Left lung (tissue), 10 donors: ENCODE data around the gene IRF8. TPM values are rescaled to one million over a fixed set of nuclear protein-coding genes. Genes with fewer than 3 reads are reported as not detected.
A peak's percentile ranks its signal among the peaks of the same experiment; 100 is the strongest.

Experiments used
- ATAC-seq: fragments of 200-7000 bp; cut with Tn5 transposase; one replicate; pipeline ENCODE4 v1.9.1; 2020; ENCODE audit warnings: moderate library complexity
- DNase-seq, 4 donors: peaks; one replicate each; pipeline ENCODE4 v3.0.0-alpha.2; 2013 to 2020
- H3K27ac ChIP-seq, 2 donors: fragments of 200-600 bp; sonication (generic) in 1 of 2; one replicate each; pipeline versions ENCODE4 v1.5.0 to v1.8.0; 2020 to 2021
- H3K27me3 ChIP-seq, 2 donors: fragments of 200-600 bp; sonication (generic) in 1 of 2; one replicate each; pipeline versions ENCODE4 v1.5.0 to v1.8.0; 2020 to 2021
- H3K36me3 ChIP-seq, 2 donors: fragments of 200-600 bp; sonication (generic) in 1 of 2; one replicate each; pipeline versions ENCODE4 v1.5.0 to v1.8.0; 2020 to 2021
- H3K4me1 ChIP-seq, 2 donors: fragments of 200-600 bp; one replicate each; pipeline ENCODE4 v1.8.0; 2021
- H3K4me3 ChIP-seq, 2 donors: fragments of 200-600 bp; sonication (generic) in 1 of 2; one replicate each; pipeline versions ENCODE4 v1.5.0 to v1.8.0; 2020 to 2021; ENCODE audit warnings: mild to moderate bottlenecking in 1 of 2
- H3K9me3 ChIP-seq, 2 donors: fragments of 200-600 bp; sonication (generic) in 1 of 2; one replicate each; pipeline versions ENCODE4 v1.5.0 to v1.8.0; 2020 to 2021
- intact Hi-C, 2 donors: fragments of 100-400 bp; cut with DNase I; formaldehyde crosslinking; loops; one replicate each; pipeline versions ENCODE4 v1.11.2 to v1.14.2; 2022
- polyA plus RNA-seq, 6 donors: library from polyadenylated mRNA; unstranded; fragments of 120-200 nt; gene quantifications; one replicate each; pipeline ENCODE4 v1.2.1, GENCODE V29; 2013; ENCODE audit not compliant: insufficient read length in 6 of 6
- total RNA-seq, 2 donors: library from RNA; stranded (reverse); fragmentation: NEBNext Ultra II Directional; extraction: Animal tissue kit (Norgen Biotek cat#: 25700); gene quantifications; one replicate each; pipeline ENCODE4 v1.2.1, GENCODE V29; 2021
- TF ChIP-seq, protein P1 (sequence below), 2 donors: fragments of 200-600 bp; sonication (generic) in 1 of 2; IDR thresholded peaks; one replicate each; pipeline versions ENCODE4 v1.5.0 to v1.8.0; 2021; ENCODE audit warnings: antibody characterized with exemption in 2 of 2
- donor health status: DM: no; HTN: yes; CAD: no.
- donor health status: DM: no; HTN: no; CAD: no.

IRF8 gene
- total and polyA plus RNA-seq, 8 donors: 9.8 to 33.6 (median 15.2) TPM

DNA sequence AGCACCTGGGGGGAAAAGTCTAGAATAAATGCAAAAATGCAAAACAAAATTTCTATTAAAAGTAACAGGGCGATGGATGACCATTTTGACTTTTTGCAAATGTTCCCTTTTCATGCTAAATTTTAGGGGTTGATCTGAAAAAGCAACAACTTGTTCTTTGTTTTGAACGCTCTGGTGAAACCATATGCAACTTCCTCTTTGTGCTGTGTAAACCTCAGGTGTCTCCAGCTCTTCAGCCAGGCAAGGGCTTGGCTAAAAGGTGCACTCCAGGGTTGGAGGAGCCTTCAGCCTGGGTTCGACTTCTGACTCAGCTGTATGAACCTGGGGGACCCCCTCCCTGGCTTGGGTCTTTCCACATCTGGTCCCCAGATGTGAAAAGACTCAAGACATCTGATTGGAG lies 9.5 kb downstream of the IRF8 start:
- intact Hi-C loops: no loop called here
- Histone ChIP-seq H3K36me3 (peaks cover 0 to 41% of the 10 kb centered on the region in 2 donors), H3K9me3 (no peaks in the 10 kb centered on the region), H3K4me1 (peaks cover 3 to 86% of the 10 kb centered on the region in 2 donors), H3K4me3 (no peak overlapping the region), H3K27me3 (no peaks in the 10 kb centered on the region), H3K27ac (peak overlapping the region; percentile 28 to 77)
- DNase-seq (no peak), ATAC-seq (peak; percentile 7)
- TF ChIP-seq, protein P1, sequence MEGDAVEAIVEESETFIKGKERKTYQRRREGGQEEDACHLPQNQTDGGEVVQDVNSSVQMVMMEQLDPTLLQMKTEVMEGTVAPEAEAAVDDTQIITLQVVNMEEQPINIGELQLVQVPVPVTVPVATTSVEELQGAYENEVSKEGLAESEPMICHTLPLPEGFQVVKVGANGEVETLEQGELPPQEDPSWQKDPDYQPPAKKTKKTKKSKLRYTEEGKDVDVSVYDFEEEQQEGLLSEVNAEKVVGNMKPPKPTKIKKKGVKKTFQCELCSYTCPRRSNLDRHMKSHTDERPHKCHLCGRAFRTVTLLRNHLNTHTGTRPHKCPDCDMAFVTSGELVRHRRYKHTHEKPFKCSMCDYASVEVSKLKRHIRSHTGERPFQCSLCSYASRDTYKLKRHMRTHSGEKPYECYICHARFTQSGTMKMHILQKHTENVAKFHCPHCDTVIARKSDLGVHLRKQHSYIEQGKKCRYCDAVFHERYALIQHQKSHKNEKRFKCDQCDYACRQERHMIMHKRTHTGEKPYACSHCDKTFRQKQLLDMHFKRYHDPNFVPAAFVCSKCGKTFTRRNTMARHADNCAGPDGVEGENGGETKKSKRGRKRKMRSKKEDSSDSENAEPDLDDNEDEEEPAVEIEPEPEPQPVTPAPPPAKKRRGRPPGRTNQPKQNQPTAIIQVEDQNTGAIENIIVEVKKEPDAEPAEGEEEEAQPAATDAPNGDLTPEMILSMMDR (IDR thresholded peaks at IDR 0.05): no peak

DNA sequence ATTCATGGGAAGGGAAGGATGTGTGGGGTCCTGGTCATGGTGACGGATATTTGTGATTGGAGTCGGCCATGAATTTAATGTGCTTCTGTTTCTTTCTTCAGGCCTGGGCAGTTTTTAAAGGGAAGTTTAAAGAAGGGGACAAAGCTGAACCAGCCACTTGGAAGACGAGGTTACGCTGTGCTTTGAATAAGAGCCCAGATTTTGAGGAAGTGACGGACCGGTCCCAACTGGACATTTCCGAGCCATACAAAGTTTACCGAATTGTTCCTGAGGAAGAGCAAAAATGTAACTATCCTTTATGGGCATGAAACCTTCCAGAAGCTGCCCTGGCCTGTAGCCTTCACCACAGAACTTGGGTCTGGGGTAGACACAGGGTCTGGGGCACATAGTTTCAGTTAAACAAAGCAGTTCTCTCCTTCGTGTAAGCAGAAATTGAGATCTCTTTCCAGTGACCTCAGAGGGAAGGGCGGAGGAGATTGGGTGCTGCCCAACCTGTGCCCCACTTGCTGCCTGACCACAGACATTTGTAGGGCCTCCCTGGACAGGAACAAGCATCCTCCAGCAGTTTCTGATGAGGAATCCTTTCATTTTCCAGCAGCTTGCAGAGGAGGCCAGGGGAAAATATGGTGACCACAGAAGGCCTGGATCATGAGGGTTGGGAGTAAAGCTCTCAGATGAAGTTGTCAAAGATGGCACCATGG lies 10.1 kb downstream of the IRF8 start:
- intact Hi-C loops: no loop called here
- H3K27me3 ChIP-seq: no peaks in the 10 kb centered on the region
- TF ChIP-seq, protein P1 (IDR thresholded peaks at IDR 0.05): no peak
- no peak overlapping the region for H3K4me3 ChIP-seq
- ATAC-seq (peak; percentile 47), DNase-seq (no peak)
- no peaks in the 10 kb centered on the region for H3K9me3 ChIP-seq
- H3K36me3 ChIP-seq: peaks cover 0 to 35% of the 10 kb centered on the region in 2 donors
- peak overlapping the region; percentile 50 to 77 for H3K27ac ChIP-seq
- peaks cover 3 to 86% of the 10 kb centered on the region in 2 donors for H3K4me1 ChIP-seq

DNA sequence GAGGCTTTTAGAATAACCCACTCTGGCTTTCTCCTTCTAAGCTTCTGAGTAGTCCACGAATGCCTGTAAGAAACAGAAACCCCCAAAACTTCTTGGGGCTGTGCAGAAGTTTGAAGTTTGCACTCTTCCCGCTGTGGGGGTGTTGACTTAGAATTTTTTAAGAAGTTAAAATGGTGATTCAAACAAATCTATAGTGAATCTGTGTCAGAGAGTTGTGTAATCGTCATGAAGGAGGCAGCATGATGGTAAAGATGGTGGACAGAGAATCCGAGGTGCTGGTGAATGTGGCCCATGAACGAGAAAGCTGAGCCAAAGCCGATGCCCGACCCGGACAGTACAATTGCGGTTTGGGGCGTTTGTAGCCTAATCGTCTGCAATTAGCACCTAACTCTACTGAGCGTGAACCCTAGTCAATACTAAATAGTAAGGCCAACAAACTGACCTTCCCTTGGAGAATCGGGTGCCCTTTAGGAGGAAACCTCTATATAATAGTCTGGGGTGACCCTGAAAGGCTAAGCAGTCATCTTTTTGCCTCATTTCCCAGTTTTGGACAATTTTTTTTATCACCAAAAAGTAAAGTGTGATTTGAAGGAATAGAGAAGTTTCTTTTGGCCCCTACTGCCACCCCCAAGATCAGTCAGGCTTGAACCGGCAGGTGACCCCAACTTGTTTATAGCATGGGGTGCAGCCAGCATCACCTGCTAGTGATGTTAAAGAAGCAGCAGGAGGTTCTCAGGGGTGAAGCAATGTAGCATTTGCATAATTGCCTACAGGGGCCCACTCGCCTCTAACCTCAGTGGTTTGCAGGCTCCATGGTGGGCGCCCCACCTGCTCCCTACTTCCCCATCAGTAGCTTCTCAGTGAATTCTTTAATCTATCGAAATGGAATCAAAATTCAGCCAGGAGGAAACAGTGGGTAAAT lies 11.2 kb downstream of the IRF8 start:
- TF ChIP-seq, protein P1 (IDR thresholded peaks at IDR 0.05): no peak
- H3K36me3 ChIP-seq: peaks cover 0 to 26% of the 10 kb centered on the region in 2 donors
- peak overlapping the region in 1 of 2 donors; percentile 77 for H3K27ac ChIP-seq
- H3K4me3 ChIP-seq: no peak overlapping the region
- no peaks in the 10 kb centered on the region for H3K9me3 ChIP-seq
- H3K27me3 ChIP-seq: no peaks in the 10 kb centered on the region
- ATAC-seq: no peak
- DNase-seq: no peak
- intact Hi-C loops: no loop called here
- H3K4me1 ChIP-seq: peaks cover 3 to 86% of the 10 kb centered on the region in 2 donors

DNA sequence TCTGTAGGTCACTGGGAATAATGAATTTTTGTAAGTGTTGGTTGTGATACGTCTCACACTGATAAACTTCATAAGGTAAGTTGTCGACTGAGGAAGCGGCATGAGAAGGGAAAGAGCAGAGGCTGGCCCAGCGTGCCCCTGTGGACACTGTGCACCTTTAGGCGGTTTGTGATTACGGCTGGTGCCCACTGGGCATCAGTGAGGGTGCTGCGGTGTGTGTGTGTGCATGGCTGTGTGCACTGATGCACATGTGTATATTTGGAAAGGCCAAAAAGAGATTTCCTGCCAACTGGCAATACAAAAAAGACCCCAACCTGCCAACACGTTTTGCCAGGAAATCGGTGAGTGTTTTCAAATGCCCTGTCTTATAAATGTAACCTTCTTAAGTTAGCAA lies 11.9 kb downstream of the IRF8 start:
- TF ChIP-seq, protein P1 (IDR thresholded peaks at IDR 0.05): no peak
- peaks cover 3 to 90% of the 10 kb centered on the region in 2 donors for H3K4me1 ChIP-seq
- no peak for ATAC-seq
- H3K27ac ChIP-seq: no peak overlapping the region
- intact Hi-C loops: no loop called here
- no peak overlapping the region for H3K4me3 ChIP-seq
- DNase-seq: no peak
- H3K9me3 ChIP-seq: no peaks in the 10 kb centered on the region
- no peaks in the 10 kb centered on the region for H3K27me3 ChIP-seq
- peaks cover 0 to 26% of the 10 kb centered on the region in 2 donors for H3K36me3 ChIP-seq
